GM12873 (cell line): ENCODE results near the gene GALNT15.

ENCODE experiments used
- TF ChIP-seq, protein P1 (sequence below): IDR thresholded peaks from 2 replicates; pipeline ENCODE4 v1.5.1; 2012; ENCODE audit warnings: low read depth, mild to moderate bottlenecking, moderate library complexity, low read length, control low read depth; ENCODE audit not compliant: insufficient read depth; ENCODE audit errors: missing control alignments

The GALNT15 gene

DNA sequence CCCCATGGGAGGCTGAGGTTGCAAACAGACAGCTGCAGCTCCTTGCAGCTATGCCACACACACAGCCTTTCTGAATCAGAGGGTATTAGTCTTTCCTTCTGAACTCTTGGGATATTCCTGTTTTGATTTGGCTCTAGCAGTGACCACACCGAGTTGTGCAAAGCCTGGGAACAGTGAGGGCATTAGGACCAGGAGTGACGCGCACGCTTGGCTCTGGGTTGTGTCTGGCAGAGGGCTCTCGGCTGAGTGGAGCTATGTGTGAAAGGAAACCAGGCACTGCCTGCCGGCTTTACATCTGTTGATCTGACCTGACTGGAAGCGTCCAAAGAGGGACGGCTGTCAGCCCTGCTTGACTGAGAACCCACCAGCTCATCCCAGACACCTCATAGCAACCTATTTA lies at the start of gene GALNT15:
Gene GALNT15, plus strand, starts transcription at position 292 of the 400 bp plus-strand sequence. CDS start 472 bp downstream, outside the sequence.
- TF ChIP-seq, protein P1, sequence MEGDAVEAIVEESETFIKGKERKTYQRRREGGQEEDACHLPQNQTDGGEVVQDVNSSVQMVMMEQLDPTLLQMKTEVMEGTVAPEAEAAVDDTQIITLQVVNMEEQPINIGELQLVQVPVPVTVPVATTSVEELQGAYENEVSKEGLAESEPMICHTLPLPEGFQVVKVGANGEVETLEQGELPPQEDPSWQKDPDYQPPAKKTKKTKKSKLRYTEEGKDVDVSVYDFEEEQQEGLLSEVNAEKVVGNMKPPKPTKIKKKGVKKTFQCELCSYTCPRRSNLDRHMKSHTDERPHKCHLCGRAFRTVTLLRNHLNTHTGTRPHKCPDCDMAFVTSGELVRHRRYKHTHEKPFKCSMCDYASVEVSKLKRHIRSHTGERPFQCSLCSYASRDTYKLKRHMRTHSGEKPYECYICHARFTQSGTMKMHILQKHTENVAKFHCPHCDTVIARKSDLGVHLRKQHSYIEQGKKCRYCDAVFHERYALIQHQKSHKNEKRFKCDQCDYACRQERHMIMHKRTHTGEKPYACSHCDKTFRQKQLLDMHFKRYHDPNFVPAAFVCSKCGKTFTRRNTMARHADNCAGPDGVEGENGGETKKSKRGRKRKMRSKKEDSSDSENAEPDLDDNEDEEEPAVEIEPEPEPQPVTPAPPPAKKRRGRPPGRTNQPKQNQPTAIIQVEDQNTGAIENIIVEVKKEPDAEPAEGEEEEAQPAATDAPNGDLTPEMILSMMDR: no peak

DNA sequence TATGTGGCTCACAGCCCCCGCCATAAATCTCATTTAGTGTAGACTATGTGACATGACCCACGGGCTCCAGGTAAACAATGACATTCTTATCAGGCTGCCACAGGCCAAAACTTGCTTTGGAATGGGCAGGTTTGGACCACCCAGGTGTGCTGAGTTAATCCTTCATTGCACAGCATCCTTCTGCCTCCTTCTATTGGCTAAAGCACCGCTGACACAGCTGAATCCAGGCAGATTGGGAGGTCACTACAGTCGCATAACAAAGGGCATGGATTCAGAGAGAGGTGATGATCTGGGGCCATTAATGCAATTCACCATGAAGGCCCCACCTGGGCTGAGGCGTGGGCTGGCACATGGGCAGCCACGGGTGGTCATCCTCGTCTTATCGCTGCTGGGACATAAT lies 47.8 kb upstream of the GALNT15 start:
- TF ChIP-seq, protein P1: no peak

- TF ChIP-seq, protein P1: no peak
Observed at GRCh38 chr3:16127249-16127648, 47.2 kb upstream of the GALNT15 start.

DNA sequence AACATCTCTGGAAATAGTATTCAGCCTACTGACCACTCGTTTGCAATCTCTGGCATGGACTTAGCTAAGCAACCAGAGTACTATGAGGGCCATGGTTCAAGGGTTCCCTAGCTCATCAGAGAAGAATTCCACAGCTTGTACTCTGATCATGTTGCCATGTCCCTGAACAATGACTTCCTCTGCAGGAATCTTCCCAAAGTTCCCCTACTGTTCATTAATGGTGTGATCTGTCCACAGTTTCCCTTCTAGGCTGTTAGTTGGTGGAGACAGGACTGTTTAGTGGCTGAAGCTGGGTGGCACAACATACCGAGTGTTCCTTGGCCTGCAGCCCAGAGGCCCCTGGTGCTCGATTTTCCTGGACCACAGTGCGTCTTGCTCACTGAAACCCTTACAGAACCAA lies 44.4 kb upstream of the GALNT15 start:
- TF ChIP-seq, protein P1: no peak

DNA sequence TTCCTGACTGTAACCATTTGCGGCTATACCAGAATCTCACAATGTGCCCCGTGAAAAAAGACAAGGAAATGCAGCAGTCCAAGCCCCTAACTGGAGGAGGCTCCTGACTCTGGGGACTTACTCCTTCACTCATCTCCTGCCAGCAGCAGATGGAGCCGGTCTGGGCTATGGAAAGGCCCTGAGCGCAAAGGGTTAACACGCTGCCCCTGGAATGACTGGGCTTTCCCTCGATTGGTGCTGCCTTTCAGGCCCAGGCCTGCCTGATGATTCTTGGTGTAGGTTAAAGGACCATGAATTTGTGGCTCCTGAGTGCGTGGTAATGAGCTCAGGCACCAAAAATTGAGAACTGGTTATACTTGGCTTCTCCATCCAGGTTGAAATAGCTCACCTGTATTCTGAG lies 42.3 kb upstream of the GALNT15 start:
- TF ChIP-seq, protein P1: no peak

DNA sequence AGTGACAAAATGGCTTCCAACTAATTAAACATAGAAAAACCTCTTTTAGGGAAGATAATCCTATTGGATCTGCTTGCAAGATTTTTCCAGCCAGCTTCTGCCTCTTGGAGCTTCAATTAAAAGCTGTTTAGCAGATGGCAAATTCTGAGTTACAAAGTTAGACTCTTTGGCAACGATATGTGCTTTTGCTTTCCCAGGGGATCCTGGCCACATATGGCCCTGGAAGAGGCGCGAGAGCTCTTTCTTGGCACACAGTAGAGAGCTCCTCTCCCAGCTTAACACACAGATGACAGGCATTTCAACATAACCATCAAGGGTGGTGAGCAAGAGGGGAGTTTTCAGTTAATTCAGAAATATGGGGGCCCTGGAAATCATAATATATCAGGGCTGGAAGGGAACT lies 41.6 kb upstream of the GALNT15 start:
- TF ChIP-seq, protein P1: no peak

DNA sequence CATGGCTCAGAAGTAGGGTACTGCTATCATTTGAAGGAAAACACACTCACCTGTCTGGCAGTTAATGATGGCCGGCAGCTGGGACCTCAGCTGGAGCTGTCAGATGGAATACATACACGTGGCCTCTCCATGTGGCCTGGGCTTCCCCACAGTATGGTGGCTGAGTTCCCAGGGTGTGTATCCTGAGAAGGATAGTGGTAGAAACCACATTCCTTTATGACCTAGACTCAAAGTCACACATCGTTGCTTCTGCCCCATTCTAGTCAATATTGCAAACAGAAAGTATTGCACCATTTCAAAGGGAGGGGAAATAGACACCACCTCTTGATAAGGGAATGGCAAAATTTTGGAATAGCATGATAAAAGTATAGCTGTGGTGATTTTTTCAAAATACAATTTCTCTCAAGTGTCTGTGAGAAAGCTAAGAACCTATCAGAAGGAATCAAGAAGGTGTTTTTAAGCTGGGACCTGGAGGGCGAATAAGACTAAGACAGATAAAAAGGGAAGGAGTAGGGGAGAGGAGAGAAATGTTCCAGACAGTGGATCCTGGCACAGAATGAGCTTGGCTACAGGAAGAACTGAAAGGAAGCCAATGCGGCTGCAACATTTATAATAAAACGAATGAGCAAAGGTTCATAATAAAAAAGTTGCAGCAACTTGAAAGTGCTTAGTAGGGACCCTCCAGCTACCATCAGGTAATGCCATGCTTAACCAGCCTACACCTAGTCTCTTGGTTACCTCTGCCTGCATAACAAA lies 40.1 kb upstream of the GALNT15 start:
- TF ChIP-seq, protein P1: no peak

GRCh38 chr3:16136055-16136454 lies 38.4 kb upstream of the GALNT15 start:
- TF ChIP-seq, protein P1: no peak
